Gastrocnemius medialis (tissue), 4 donors: Measurements from ENCODE around the gene PHACTR3. TPM values are rescaled to one million over a fixed set of nuclear protein-coding genes. Genes with fewer than 3 reads are reported as not detected.
A peak's percentile ranks its signal among the peaks of the same experiment; 100 is the strongest.

Source experiments
- ATAC-seq, 2 donors: fragments of 150-250 bp; one replicate each; pipeline ENCODE4 v1.9.1; 2016
- DNase-seq, 2 donors: peaks; one replicate each; pipeline ENCODE4 v3.0.0-alpha.2; 2019
- H3K27ac ChIP-seq, 4 donors: fragments of 200-600 bp; sonication (generic); 1 replicate in 1 of 4; 2 replicates in 3 of 4; pipeline ENCODE4 v1.5.1; 2016 to 2018; ENCODE audit warnings: mild to moderate bottlenecking in 2 of 4, moderate library complexity in 1 of 4
- H3K27me3 ChIP-seq, 3 donors: fragments of 200-600 bp; sonication (generic) in 2 of 3; 1 replicate in 1 of 3; 2 replicates in 2 of 3; pipeline versions ENCODE4 v1.5.1 to v1.6.0; 2016 to 2019; ENCODE audit warnings: mild to moderate bottlenecking in 1 of 3, moderate library complexity in 1 of 3
- H3K36me3 ChIP-seq, 2 donors: fragments of 200-600 bp; sonication (generic) in 1 of 2; one replicate each; pipeline ENCODE4 v1.5.1; 2017 to 2018
- H3K4me1 ChIP-seq, 2 donors: fragments of 200-600 bp; sonication (generic) in 1 of 2; one replicate each; pipeline ENCODE4 v1.5.1; 2016 to 2017; ENCODE audit warnings: mild to moderate bottlenecking in 2 of 2
- H3K4me3 ChIP-seq, 4 donors: fragments of 200-600 bp; sonication (generic) in 3 of 4; 1 replicate in 1 of 4; 2 replicates in 3 of 4; pipeline ENCODE4 v1.5.1; 2016 to 2019; ENCODE audit warnings: mild to moderate bottlenecking in 2 of 4
- H3K9me3 ChIP-seq, 3 donors: fragments of 200-600 bp; sonication (generic) in 2 of 3; 1 replicate in 1 of 3; 2 replicates in 2 of 3; pipeline ENCODE4 v1.5.1; 2016 to 2019
- CTCF ChIP-seq, 5 experiments: fragments of 450-650 bp in 3 of 5; fragments of 200-600 bp in 2 of 5; sonication (generic) in 2 of 5; IDR thresholded peaks in 4 of 5; conservative IDR thresholded peaks in 1 of 5; 1 replicate in 4 of 5; 2 replicates in 1 of 5; pipeline ENCODE4 v1.5.1; 2016 to 2019; ENCODE audit warnings: antibody characterized with exemption in 5 of 5, mild to moderate bottlenecking in 3 of 5, moderate library complexity in 3 of 5
- POLR2A ChIP-seq, 2 donors: fragments of 450-650 bp; IDR thresholded peaks; one replicate each; pipeline ENCODE4 v1.6.1; 2017; ENCODE audit warnings: antibody characterized with exemption in 2 of 2, mild to moderate bottlenecking in 2 of 2, moderate library complexity in 2 of 2
- in situ Hi-C, 4 donors: fragments of 200-750 bp; cut with MboI; loops; one replicate each; pipeline versions ENCODE4 v1.15.0 to v1.8.0; 2017; ENCODE audit warnings: low sequenced_read_pairs in 4 of 4
- intact Hi-C: fragments of 100-400 bp; cut with DNase I; formaldehyde crosslinking; loops from one replicate; pipeline ENCODE4 v1.15.1; 2023; ENCODE audit warnings: low total_unique reads
- total RNA-seq, 4 donors: library from RNA; depleted of rRNA; stranded (reverse); fragments of >200 nt; gene quantifications; one replicate each; pipeline versions ENCODE4 v1.1.0 to v1.2.3, GENCODE V29; 2016

The PHACTR3 gene
- total RNA-seq, 4 donors from 2014 or later, result 0.24 to 1.1 (median 0.59) TPM; not detected in 1

DNA sequence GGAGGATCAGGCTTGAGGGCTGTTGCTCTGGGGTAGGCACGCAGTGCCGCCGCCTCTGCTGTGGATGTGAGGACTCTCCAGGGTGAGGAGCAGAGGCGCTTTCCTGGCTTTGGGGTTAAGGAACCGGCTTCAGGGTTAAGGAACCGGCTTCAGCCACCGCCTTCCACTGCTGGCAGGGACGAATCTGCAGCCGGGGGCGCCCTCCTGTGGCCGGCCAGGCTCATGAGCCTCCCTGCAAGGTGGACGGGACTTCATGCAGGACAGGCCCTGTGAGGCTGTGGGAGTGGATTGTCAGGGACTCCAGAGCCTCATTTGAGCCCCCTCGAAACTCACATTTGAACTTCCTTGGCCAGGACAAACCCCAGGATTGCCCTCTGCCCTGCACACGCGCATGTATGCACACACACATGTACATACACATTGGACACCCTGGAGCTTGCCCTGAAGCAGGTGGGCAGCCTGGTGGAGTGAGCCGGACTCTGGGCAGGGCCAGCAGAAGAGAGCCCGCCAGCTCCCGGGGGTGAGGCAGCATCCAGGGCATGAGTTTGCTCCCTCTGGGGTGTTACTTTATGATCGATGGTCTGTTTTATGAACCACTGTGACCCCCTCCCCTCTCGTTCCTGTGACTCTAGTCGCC lies 146.9 kb downstream of the PHACTR3 start:
- in situ Hi-C loops (no loop called here), intact Hi-C loops (no loop called here)
- H3K27me3 ChIP-seq, result peaks cover 10 to 16% (median 15%) of the 10 kb centered on the region in 3 donors
- H3K27ac ChIP-seq, result no peak overlapping the region
- ATAC-seq (no peak), DNase-seq (peak in 1 of 2 donors; percentile 23)
- H3K36me3 ChIP-seq, result no peaks in the 10 kb centered on the region
- no peaks in the 10 kb centered on the region for H3K9me3 ChIP-seq
- H3K4me1 ChIP-seq, result no peaks in the 10 kb centered on the region
- TF ChIP-seq POLR2A (IDR thresholded peaks at IDR 0.05) (no peak), CTCF (IDR thresholded peaks at IDR 0.05 in 4 of 5, conservative IDR thresholded peaks at IDR 0.05 in 1 of 5) (peak in 3 of 5 experiments; percentile 34 to 46 (median 40))
- H3K4me3 ChIP-seq, result no peak overlapping the region

GRCh38 chr20:59752101-59752586 lies 147.8 kb downstream of the PHACTR3 start:
- in situ Hi-C loops (no loop called here), intact Hi-C loops (no loop called here)
- Histone ChIP-seq H3K4me1 (no peaks in the 10 kb centered on the region), H3K36me3 (no peaks in the 10 kb centered on the region), H3K9me3 (no peaks in the 10 kb centered on the region), H3K27me3 (peaks cover 10 to 16% (median 15%) of the 10 kb centered on the region in 3 donors), H3K27ac (no peak overlapping the region), H3K4me3 (no peak overlapping the region)
- TF ChIP-seq POLR2A (IDR thresholded peaks at IDR 0.05) (no peak), CTCF (IDR thresholded peaks at IDR 0.05 in 4 of 5, conservative IDR thresholded peaks at IDR 0.05 in 1 of 5) (no peak)
- no peak for ATAC-seq
- no peak for DNase-seq

GRCh38 chr20:59752704-59753460 lies 148.5 kb downstream of the PHACTR3 start:
- Histone ChIP-seq H3K27ac (no peak overlapping the region), H3K36me3 (no peaks in the 10 kb centered on the region), H3K4me1 (no peaks in the 10 kb centered on the region), H3K9me3 (no peaks in the 10 kb centered on the region), H3K4me3 (no peak overlapping the region), H3K27me3 (peaks cover 10 to 16% (median 15%) of the 10 kb centered on the region in 3 donors)
- intact Hi-C loops, result no loop called here
- in situ Hi-C loops, result no loop called here
- DNase-seq (no peak), ATAC-seq (no peak)
- TF ChIP-seq CTCF (IDR thresholded peaks at IDR 0.05 in 4 of 5, conservative IDR thresholded peaks at IDR 0.05 in 1 of 5), result no peak
- no peak for TF ChIP-seq POLR2A (IDR thresholded peaks at IDR 0.05)

- intact Hi-C loops, result no loop called here
- Histone ChIP-seq H3K27ac (no peak overlapping the region), H3K36me3 (no peaks in the 10 kb centered on the region), H3K27me3 (peaks cover 10 to 16% (median 15%) of the 10 kb centered on the region in 3 donors), H3K4me1 (no peaks in the 10 kb centered on the region), H3K4me3 (no peak overlapping the region), H3K9me3 (no peaks in the 10 kb centered on the region)
- DNase-seq (no peak), ATAC-seq (no peak)
- TF ChIP-seq CTCF (IDR thresholded peaks at IDR 0.05 in 4 of 5, conservative IDR thresholded peaks at IDR 0.05 in 1 of 5), result no peak
- TF ChIP-seq POLR2A (IDR thresholded peaks at IDR 0.05), result no peak
- in situ Hi-C loops, result no loop called here
Observed at GRCh38 chr20:59753836-59754235, 149.5 kb downstream of the PHACTR3 start.
